Activated CD8-positive, alpha-beta T cell treated with anti-CD3 and anti-CD28 coated beads, Interleukin-2, amount 10 ng/mL, durations not matched to agents 7 days and 5 days (primary cell): Measurements from ENCODE around the gene ARHGAP18. TPM values are rescaled to one million over a fixed set of nuclear protein-coding genes. Genes with fewer than 3 reads are reported as not detected.
A peak's percentile ranks its signal among the peaks of the same experiment; 100 is the strongest.

Experiments used
- ATAC-seq: fragments of 150-1000 bp; cut with Tn5 transposase; one replicate; pipeline ENCODE4 v1.10.0; 2021; ENCODE audit warnings: moderate library complexity
- CTCF ChIA-PET: fragments of 350-600 bp; sonication (Branson Sonifier 250); formaldehyde crosslinking; loops from one replicate; lab custom pipeline; 2021; ENCODE audit warnings: antibody characterized with exemption; lab: Charles Lee
- POLR2A ChIA-PET: fragments of 350-600 bp; sonication (Branson Sonifier 250); formaldehyde crosslinking; loops from one replicate; lab custom pipeline; 2021; ENCODE audit warnings: antibody characterized with exemption; lab: Charles Lee
- DNase-seq: peaks from one replicate; pipeline ENCODE4 v3.0.0-alpha.2; 2020
- H3K27ac Mint-ChIP-seq: one replicate; pipeline ENCODE4 v1.8.0; 2021; ENCODE audit warnings: mild to moderate bottlenecking, mixed read lengths
- H3K27me3 Mint-ChIP-seq: one replicate; pipeline ENCODE4 v1.8.0; 2021; ENCODE audit warnings: low read depth, mixed read lengths
- H3K36me3 Mint-ChIP-seq: one replicate; pipeline ENCODE4 v1.8.0; 2021; ENCODE audit warnings: low read depth, mixed read lengths
- H3K4me1 Mint-ChIP-seq: one replicate; pipeline ENCODE4 v1.8.0; 2021; ENCODE audit warnings: low read depth, mixed read lengths
- H3K4me3 Mint-ChIP-seq: one replicate; pipeline ENCODE4 v1.8.0; 2021; ENCODE audit warnings: mild to moderate bottlenecking, mixed read lengths
- H3K9me3 Mint-ChIP-seq: one replicate; pipeline ENCODE4 v1.8.0; 2022; ENCODE audit warnings: mixed read lengths; ENCODE audit not compliant: insufficient read depth
- total RNA-seq, 2 experiments: library from RNA; stranded (reverse); gene quantifications; one replicate each; pipeline ENCODE4 v1.2.3, GENCODE V29; 2021

The ARHGAP18 gene
- total RNA-seq, 2 experiments from 2014 or later = 11.9 to 12.1 TPM

DNA sequence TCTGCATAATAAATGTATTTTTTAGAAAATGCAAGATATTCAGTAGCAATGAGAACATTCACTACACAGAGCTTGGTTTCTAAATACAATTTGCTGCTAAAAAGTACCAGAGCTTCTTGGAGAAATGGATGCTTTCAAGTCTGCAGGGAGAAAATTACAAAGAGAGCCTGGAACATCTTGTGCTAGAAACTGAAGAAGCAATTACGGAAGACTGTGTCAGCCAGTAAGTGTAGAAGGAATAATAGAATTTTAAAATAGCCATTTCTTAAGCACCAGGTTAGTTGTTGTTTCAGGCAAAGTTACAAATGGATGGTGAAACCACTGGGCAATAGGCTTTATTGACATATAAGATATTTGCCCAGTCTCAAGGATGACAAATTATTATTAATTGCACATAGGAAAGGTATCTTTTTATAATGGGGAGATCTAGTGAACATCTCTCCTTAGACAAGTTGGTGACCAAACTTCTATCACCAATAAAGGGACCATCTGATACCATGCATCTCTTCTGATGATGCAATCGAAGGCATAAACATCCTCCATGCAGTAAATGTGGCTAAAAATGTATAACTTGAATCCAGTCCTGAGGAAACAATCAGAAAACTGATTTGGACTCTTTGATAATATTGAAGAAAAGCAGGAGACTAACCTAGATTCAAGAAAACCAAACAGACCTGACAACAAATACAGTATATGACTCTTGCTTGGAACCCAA lies 81.7 kb downstream of the ARHGAP18 start:
- ChIA-PET POLR2A (no interaction called here), CTCF (interaction anchor here (1.1 kb wide), 1 partner anchor 43 kb away, joined by 3 read pairs; no protein-coding TSS in a partner anchor)
- no peaks in the 10 kb centered on the region for H3K4me1 Mint-ChIP-seq
- H3K9me3 Mint-ChIP-seq = no peaks in the 10 kb centered on the region
- H3K27me3 Mint-ChIP-seq = no peaks in the 10 kb centered on the region
- H3K4me3 Mint-ChIP-seq = no peak overlapping the region
- no peak overlapping the region for H3K27ac Mint-ChIP-seq
- peaks cover 9% of the 10 kb centered on the region for H3K36me3 Mint-ChIP-seq
- no peak for ATAC-seq
- DNase-seq = no peak

DNA sequence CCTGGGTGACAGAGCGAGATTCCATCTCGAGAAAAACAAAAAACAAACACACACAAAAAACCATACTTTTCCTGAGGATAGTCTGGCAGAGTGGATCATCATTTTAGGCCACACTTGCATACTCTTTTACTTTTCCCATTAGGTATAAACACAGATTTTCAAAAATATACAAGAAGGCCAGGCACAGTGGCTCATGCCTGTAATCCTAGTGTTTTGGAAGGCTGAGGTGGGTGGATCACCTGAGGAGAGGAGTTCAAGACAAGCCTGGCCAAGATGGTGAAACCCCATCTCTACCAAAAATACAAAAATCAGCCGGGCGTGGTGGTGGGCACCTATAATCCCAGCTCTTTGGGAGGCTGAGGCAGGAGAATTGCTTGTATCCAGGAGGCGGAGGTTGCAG lies 85.5 kb downstream of the ARHGAP18 start:
- ChIA-PET POLR2A (no interaction called here), CTCF (no interaction called here)
- DNase-seq = no peak
- no peaks in the 10 kb centered on the region for H3K9me3 Mint-ChIP-seq
- peaks cover 5% of the 10 kb centered on the region for H3K36me3 Mint-ChIP-seq
- no peaks in the 10 kb centered on the region for H3K27me3 Mint-ChIP-seq
- H3K27ac Mint-ChIP-seq = no peak overlapping the region
- no peaks in the 10 kb centered on the region for H3K4me1 Mint-ChIP-seq
- no peak for ATAC-seq
- H3K4me3 Mint-ChIP-seq = no peak overlapping the region

DNA sequence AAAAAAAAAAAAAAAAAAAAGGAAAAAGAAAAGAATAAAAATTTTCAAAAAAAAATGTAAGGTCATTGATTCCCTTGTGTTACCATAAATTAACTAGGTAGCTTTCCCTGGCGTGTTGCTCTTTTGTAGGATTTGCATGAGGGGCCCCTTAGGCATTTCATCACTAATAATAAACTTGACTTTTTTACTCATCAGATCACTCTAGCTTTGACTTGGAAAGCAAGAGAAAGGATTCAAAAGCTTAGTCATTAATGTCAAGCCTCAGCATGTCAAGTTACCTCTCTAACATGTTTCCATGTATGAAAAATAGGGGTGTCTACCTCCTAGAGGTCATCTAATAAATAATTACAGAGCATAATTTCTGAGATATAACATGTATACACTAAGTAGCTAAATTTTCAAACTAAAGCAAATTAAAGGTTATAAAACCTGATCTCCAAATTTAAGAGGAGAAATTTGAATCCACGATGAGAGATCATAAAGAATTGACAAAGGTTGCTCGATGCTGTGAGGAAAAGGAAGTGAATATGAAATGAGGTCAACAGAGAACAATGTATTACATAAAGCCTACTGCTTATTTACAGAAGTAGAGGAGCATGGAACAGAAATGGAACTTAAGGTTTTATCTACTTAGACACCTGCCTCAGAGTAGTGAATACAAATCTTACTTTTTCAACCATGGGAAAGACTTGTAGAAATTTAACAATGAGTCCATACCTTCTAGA lies 86.8 kb downstream of the ARHGAP18 start:
- Mint-ChIP-seq H3K27ac (no peak overlapping the region), H3K27me3 (no peaks in the 10 kb centered on the region), H3K9me3 (no peaks in the 10 kb centered on the region), H3K4me3 (no peak overlapping the region), H3K36me3 (peaks cover 8% of the 10 kb centered on the region), H3K4me1 (no peaks in the 10 kb centered on the region)
- no peak for DNase-seq
- POLR2A ChIA-PET = no interaction called here
- ATAC-seq = no peak
- CTCF ChIA-PET = interaction anchor here (1.0 to 2.7 kb wide), 2 partner anchors 109 to 152 kb away, joined by 3 to 12 read pairs; no protein-coding TSS in a partner anchor

DNA sequence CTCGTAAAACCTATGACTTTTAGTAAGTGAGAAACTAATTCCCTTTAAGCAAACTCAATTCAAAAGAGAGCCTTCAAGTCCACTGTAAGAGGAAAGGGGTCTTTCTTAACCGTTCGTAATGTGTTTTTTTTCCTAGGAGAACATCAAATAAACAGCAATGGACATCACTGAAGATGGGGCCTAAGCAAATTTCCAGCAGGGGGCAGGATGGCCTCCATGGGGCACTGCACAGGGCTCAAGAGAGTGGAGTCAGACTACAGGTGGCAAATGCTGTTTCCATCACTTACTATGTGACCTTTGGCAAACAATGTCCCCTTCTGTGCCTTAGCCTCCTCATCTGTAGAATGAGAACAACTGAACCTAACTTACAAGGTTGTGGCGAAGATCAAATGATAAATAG lies 88.7 kb downstream of the ARHGAP18 start:
- peaks cover 10% of the 10 kb centered on the region for H3K36me3 Mint-ChIP-seq
- peak; percentile 45 for DNase-seq
- no peaks in the 10 kb centered on the region for H3K27me3 Mint-ChIP-seq
- ChIA-PET POLR2A (no interaction called here), CTCF (interaction anchor here (0.6 to 2.7 kb wide), 7 partner anchors 10 to 127 kb away, joined by 3 to 12 read pairs (median 3); no protein-coding TSS in a partner anchor)
- H3K4me1 Mint-ChIP-seq = no peaks in the 10 kb centered on the region
- no peak overlapping the region for H3K4me3 Mint-ChIP-seq
- no peak overlapping the region for H3K27ac Mint-ChIP-seq
- ATAC-seq = no peak
- no peaks in the 10 kb centered on the region for H3K9me3 Mint-ChIP-seq

DNA sequence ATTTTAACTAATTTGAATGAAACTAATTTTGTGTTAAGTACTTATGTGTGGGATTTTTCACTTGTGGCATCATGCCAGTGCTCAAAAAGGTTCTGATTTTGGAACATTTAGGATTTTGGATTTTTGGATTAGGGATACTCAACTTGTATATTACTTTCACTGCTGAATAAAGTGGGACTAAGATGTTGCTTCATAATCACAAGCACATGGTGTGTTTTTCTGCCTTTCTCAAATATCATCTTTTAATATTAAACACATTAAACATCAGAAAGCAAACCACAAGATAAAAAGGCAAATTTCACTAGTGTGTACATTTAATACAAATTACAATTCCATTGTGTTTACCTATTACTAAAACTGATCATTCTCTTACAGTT lies 89.8 kb downstream of the ARHGAP18 start:
- no peaks in the 10 kb centered on the region for H3K4me1 Mint-ChIP-seq
- no peak for DNase-seq
- H3K27me3 Mint-ChIP-seq = no peaks in the 10 kb centered on the region
- no peak overlapping the region for H3K4me3 Mint-ChIP-seq
- no peaks in the 10 kb centered on the region for H3K9me3 Mint-ChIP-seq
- ATAC-seq = no peak
- ChIA-PET CTCF (interaction anchor here (1.3 kb wide), 1 partner anchor 10 kb away, joined by 3 read pairs; no protein-coding TSS in a partner anchor), POLR2A (no interaction called here)
- no peak overlapping the region for H3K27ac Mint-ChIP-seq
- peaks cover 10% of the 10 kb centered on the region for H3K36me3 Mint-ChIP-seq

DNA sequence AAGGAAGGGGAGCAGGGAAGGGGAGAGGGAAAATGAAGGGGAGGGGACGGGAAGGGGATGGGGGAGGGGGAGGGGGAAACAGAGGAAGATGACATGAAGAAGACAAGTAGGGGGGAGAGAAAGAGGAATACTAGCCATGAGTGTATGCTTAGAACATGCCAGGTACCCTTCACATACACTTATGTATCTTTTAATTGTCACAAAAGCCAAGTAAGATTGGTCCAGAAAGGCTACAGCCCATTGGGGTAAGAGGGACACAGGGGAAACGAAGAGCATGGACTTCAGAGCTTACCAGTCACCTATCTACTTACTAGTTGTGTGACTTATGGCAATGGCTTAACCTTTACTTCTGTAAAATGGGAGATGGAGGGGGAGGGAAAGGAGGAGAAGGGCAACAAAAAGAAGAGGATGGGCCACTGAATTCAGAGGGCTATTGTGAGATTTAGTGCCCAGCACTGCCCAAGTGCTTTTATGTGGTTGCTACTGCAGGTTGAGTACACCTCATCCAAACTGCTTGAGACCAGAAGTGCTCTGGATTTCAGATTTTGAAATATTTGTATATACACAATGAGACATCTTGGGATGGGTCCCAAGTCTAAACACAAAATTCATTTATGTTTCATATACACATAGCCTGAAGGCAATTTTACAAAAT lies 90.3 kb downstream of the ARHGAP18 start:
- peaks cover 13% of the 10 kb centered on the region for H3K36me3 Mint-ChIP-seq
- no peaks in the 10 kb centered on the region for H3K9me3 Mint-ChIP-seq
- POLR2A ChIA-PET = no interaction called here
- DNase-seq (no peak), ATAC-seq (peak; percentile 57)
- H3K4me3 Mint-ChIP-seq = no peak overlapping the region
- no peaks in the 10 kb centered on the region for H3K27me3 Mint-ChIP-seq
- CTCF ChIA-PET = interaction anchor here (1.3 to 1.6 kb wide), 2 partner anchors 10 to 111 kb away, joined by 3 to 5 read pairs; no protein-coding TSS in a partner anchor
- no peaks in the 10 kb centered on the region for H3K4me1 Mint-ChIP-seq
- H3K27ac Mint-ChIP-seq = no peak overlapping the region

DNA sequence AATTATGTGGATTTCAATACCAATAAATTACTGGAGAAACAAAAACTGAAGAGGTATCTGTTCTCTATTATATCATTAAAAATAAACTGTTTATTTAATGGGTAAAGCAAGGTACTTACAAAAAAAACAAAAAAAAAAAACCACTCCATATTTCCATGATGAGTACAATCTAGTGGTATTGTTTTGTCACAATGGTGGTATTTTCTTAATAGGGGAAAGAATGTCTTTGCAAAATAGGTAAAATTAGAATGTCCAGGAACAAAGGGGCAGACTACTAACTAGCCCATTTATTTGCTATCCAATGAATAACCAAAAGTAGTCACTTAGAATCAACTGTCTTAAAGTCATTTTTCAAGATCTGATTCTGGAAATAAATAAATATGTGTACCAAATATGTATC lies 92.0 kb downstream of the ARHGAP18 start:
- CTCF ChIA-PET = interaction anchor here (1.0 to 1.6 kb wide), 2 partner anchors 20 to 113 kb away, joined by 3 to 5 read pairs; no protein-coding TSS in a partner anchor
- POLR2A ChIA-PET = no interaction called here
- no peak for ATAC-seq
- Mint-ChIP-seq H3K27me3 (no peaks in the 10 kb centered on the region), H3K36me3 (peaks cover 11% of the 10 kb centered on the region), H3K9me3 (no peaks in the 10 kb centered on the region), H3K4me3 (no peak overlapping the region), H3K27ac (no peak overlapping the region), H3K4me1 (no peaks in the 10 kb centered on the region)
- DNase-seq = no peak

DNA sequence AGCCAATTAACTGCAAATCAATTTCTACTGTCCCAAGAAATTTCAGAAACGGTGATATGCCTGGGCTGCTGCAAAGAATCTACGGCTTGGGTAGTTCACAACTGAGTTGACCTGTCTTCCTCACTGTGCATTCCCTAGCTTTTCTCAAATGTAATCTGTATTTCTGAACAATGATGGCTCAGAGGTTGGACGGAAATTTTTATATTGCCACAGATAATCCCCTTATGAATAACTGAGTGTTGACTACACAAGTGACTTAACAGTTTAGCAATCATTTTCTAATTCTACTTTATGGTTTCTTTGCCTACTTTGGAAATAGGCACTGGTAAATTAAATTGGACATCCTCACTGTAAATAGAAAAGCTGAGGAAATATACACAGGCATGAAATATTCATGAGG lies 94.5 kb downstream of the ARHGAP18 start:
- Mint-ChIP-seq H3K27ac (no peak overlapping the region), H3K27me3 (no peaks in the 10 kb centered on the region), H3K4me3 (no peak overlapping the region), H3K9me3 (no peaks in the 10 kb centered on the region), H3K4me1 (no peaks in the 10 kb centered on the region), H3K36me3 (peaks cover 12% of the 10 kb centered on the region)
- DNase-seq = no peak
- ChIA-PET CTCF (interaction anchor here (0.8 to 1.9 kb wide), 3 partner anchors 18 to 115 kb away, joined by 4 read pairs; no protein-coding TSS in a partner anchor), POLR2A (no interaction called here)
- ATAC-seq = no peak

DNA sequence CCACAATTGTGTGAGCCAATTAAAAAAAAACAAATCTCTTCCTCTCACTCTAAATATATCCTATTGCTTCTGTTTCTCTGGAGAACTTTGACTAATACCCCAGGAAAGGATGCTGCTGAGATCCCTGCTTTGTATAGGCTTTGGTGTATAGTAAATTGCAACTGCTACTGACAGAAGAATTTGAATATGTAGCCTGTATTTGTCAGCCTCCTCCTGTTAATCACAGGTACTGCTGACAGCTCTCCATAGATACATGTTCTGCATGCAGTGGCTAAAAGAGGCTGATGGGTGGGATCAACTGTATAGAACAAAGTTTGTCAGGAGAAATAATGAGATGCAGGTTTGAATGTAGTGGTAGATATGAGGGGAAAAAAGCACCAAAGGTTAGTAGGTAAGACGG lies 95.0 kb downstream of the ARHGAP18 start:
- POLR2A ChIA-PET = interaction anchor here (0.7 kb wide), 1 partner anchor 133 kb away, joined by 5 read pairs; no protein-coding TSS in a partner anchor
- Mint-ChIP-seq H3K27me3 (no peaks in the 10 kb centered on the region), H3K4me3 (no peak overlapping the region), H3K4me1 (no peaks in the 10 kb centered on the region), H3K27ac (no peak overlapping the region), H3K36me3 (peaks cover 15% of the 10 kb centered on the region), H3K9me3 (no peaks in the 10 kb centered on the region)
- ATAC-seq (no peak), DNase-seq (no peak)
- CTCF ChIA-PET = interaction anchor here (0.8 to 1.9 kb wide), 3 partner anchors 17 to 116 kb away, joined by 4 read pairs; no protein-coding TSS in a partner anchor

DNA sequence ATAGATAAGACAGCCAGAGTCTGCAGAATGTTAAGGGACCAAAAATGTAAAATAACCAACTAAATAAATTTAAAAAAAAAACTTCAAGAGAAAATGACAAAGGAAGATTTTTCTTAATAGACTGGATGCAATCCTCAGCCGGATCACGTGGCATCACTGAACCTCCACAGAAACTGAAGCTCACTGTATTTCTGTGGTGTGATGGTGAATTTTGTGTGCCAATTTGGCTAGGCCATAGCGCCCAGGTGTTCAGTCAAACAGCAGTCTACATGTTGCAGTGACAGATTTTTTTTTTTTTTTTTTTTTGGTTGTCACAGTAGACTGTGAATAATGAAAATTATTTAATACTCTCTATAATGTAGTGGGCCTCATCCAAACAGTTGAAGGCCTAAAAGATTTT lies 95.5 kb downstream of the ARHGAP18 start:
- POLR2A ChIA-PET = interaction anchor here (0.7 kb wide), 1 partner anchor 134 kb away, joined by 5 read pairs; no protein-coding TSS in a partner anchor
- Mint-ChIP-seq H3K27ac (no peak overlapping the region), H3K27me3 (no peaks in the 10 kb centered on the region), H3K4me1 (no peaks in the 10 kb centered on the region), H3K36me3 (peaks cover 15% of the 10 kb centered on the region), H3K4me3 (no peak overlapping the region), H3K9me3 (no peaks in the 10 kb centered on the region)
- no peak for ATAC-seq
- no peak for DNase-seq
- CTCF ChIA-PET = no interaction called here

DNA sequence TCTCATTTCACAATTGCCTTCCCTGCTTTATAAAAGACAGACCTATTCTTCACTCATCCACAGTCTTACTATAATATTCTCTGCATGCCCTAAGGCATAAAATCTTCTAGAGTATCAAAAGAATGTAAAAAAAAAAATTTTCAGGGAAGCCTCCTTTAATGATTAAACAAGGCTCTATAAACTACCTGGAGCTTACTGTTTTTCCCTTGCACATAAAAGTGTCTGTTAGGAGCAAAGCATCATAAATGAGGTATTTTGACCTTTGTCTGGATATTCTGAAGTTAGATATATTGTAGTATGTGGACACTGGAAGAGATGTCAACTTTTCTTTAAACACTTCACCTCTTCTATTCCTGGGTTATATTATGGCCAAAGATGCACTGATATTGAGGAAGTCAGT lies 97.5 kb downstream of the ARHGAP18 start:
- ChIA-PET CTCF (no interaction called here), POLR2A (no interaction called here)
- Mint-ChIP-seq H3K27ac (no peak overlapping the region), H3K27me3 (no peaks in the 10 kb centered on the region), H3K4me3 (no peak overlapping the region), H3K4me1 (no peaks in the 10 kb centered on the region), H3K36me3 (peaks cover 9% of the 10 kb centered on the region), H3K9me3 (no peaks in the 10 kb centered on the region)
- ATAC-seq (no peak), DNase-seq (no peak)
